K562 (cell line): ENCODE measurements around the gene SERPINA5. TPM values are rescaled to one million over a fixed set of nuclear protein-coding genes. Genes with fewer than 3 reads are reported as not detected.

ENCODE experiments used
- CCAR2 ChIP-seq: fragments of 200-400 bp; formaldehyde crosslinking; IDR thresholded peaks from 2 replicates; pipeline ENCODE4 v1.6.1; 2017; ENCODE audit warnings: mild to moderate bottlenecking, low read depth, low read length
- CHD4 ChIP-seq: fragments of 200-600 bp; sonication (generic); IDR thresholded peaks from 3 replicates; pipeline ENCODE4 v1.6.1; 2012; ENCODE audit warnings: low read depth, mild to moderate bottlenecking, mixed read lengths, low read length, inconsistent platforms; ENCODE audit not compliant: insufficient read depth, insufficient replicate concordance, poor library complexity, severe bottlenecking
- ETV6 ChIP-seq, 3 experiments: fragments of 150-350 bp in 1 of 3; sonication (generic) in 1 of 3; formaldehyde crosslinking in 1 of 3; IDR thresholded peaks; 2 replicates each; pipeline versions ENCODE4 v1.6.1 to v1.8.0; 2014 to 2022; ENCODE audit warnings: borderline replicate concordance in 2 of 3, low read depth in 2 of 3, antibody characterized with exemption in 1 of 3, low read length in 1 of 3, mild to moderate bottlenecking in 1 of 3, missing genetic modification reagents in 1 of 3
- FOXJ3 ChIP-seq: sonication (generic); formaldehyde crosslinking; IDR thresholded peaks from 2 replicates; pipeline ENCODE4 v1.4.0; 2020; ENCODE audit warnings: mild to moderate bottlenecking, missing genetic modification reagents
- KAT2B ChIP-seq: IDR thresholded peaks from one replicate; pipeline ENCODE4 v1.6.1; 2012; ENCODE audit warnings: low read depth, mild to moderate bottlenecking, control low read depth, inconsistent platforms, low read length, moderate library complexity
- MTF1 ChIP-seq: fragments of 250-450 bp; sonication (Bioruptor Pico); IDR thresholded peaks from 2 replicates; pipeline ENCODE4 v1.9.0; 2021; ENCODE audit warnings: moderate library complexity, mild to moderate bottlenecking, inconsistent platforms, borderline replicate concordance
- RFX7 ChIP-seq: fragments of 250-450 bp; sonication (Bioruptor Pico); IDR thresholded peaks from 2 replicates; pipeline ENCODE4 v1.5.1; 2021; ENCODE audit warnings: mild to moderate bottlenecking
- SFPQ ChIP-seq: fragments of 200-400 bp; formaldehyde crosslinking; IDR thresholded peaks from 2 replicates; pipeline ENCODE4 v1.6.1; 2017; ENCODE audit warnings: mild to moderate bottlenecking, low read depth, low read length, moderate library complexity
- ZKSCAN1 ChIP-seq: fragments of 150-350 bp; IDR thresholded peaks from 2 replicates; pipeline ENCODE4 v1.6.1; 2016; ENCODE audit warnings: low read depth, low read length
- ZNF592 ChIP-seq: fragments of 450-650 bp; IDR thresholded peaks from 2 replicates; pipeline ENCODE4 v1.6.1; 2017; ENCODE audit warnings: antibody characterized with exemption, mild to moderate bottlenecking
- polyA plus RNA-seq, 8 experiments: library from polyadenylated mRNA; depleted of rRNA in 4 of 8; stranded (reverse) in 5 of 8; unstranded in 3 of 8; fragments of >200 nt; fragmentation: Nextera tagmentation in 2 of 8; fragmentation: Illumina TruSeq in 1 of 8; extraction: Ambion mirVana in 2 of 8; extraction: Trizol in 1 of 8; gene quantifications; 2 replicates each; pipeline versions ENCODE4 v1.2.1 to v1.2.3, GENCODE V29; 2011 to 2014; ENCODE audit warnings: inconsistent platforms in 1 of 8, missing spikeins in 1 of 8
- total RNA-seq, 7 experiments: library from RNA; depleted of rRNA in 6 of 7; stranded (reverse); fragments of >200 nt in 6 of 7; fragmentation: Illumina TruSeq in 2 of 7; extraction: Trizol in 2 of 7; gene quantifications; 2 replicates each; pipeline versions ENCODE4 v1.2.1 to v1.2.3, GENCODE V29; 2011 to 2021; ENCODE audit warnings: low replicate concordance in 1 of 7

The SERPINA5 gene
- total and polyA plus RNA-seq, 9 of the 15 experiments (the other 6 are each of a cell fraction or from before 2014, with no cell fraction given), result 0.38 TPM; not detected in 8

GRCh38 chr14:94544726-94545125 lies 36.5 kb upstream of the SERPINA5 start (continued):
- TF ChIP-seq ETV6 (IDR thresholded peaks at IDR 0.05; ENCODE audit: borderline replicate concordance in 1 of 2, low read depth in 2 of 2, low read length in 1 of 2), result no peak
- no peak for TF ChIP-seq ETV6 (CRISPR knock-in tag; IDR thresholded peaks at IDR 0.05; ENCODE audit: borderline replicate concordance)
- TF ChIP-seq ZKSCAN1, result no peak
- TF ChIP-seq KAT2B, result no peak
- no peak for TF ChIP-seq ZNF592
- TF ChIP-seq MTF1 (CRISPR knock-in tag), result no peak
- no peak for TF ChIP-seq CHD4
- no peak for TF ChIP-seq FOXJ3 (CRISPR knock-in tag)
- TF ChIP-seq SFPQ, result no peak
- TF ChIP-seq RFX7, result no peak
- no peak for TF ChIP-seq CCAR2
